ENCODE data around the gene TDRKH.

DNA sequence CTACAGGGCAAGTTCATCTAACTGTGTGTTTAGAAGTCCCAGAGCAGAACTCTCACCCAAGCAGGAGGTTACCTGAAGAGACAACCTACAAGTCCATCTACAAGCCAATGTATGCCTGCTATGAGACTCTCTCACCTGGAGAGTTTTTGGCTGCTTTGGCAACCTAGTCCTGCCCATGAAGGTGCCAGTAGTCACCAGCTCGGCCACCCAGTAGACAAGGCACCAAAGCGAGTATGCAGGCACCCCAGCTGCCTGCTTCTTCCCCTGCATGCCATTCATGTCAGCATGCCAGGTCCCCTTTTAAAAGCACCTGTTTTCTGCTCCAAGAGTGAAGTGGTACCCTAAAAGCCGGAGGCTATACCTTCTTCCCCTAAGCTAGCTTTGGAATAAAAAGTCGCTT is 48.8 kb downstream of the TDRKH start:
- TF ChIP-seq REST (IDR thresholded peaks at IDR 0.05; ENCODE audit: insufficient read depth in 1 of 2, low read depth in 2 of 2, low read length in 2 of 2), result no peak
- no peak for TF ChIP-seq TAF1 (IDR thresholded peaks at IDR 0.05; ENCODE audit: borderline replicate concordance, insufficient read depth, low read length)
- TF ChIP-seq POLR2AphosphoS5 (IDR thresholded peaks at IDR 0.05; ENCODE audit: low read depth, low read length), result no peak
- TF ChIP-seq SIN3A (IDR thresholded peaks at IDR 0.05; ENCODE audit: borderline replicate concordance, insufficient read depth, low read length), result no peak

Data from PFSK-1 (cell line).